Measurements from ENCODE around the gene LLGL2.

Gene LLGL2

DNA sequence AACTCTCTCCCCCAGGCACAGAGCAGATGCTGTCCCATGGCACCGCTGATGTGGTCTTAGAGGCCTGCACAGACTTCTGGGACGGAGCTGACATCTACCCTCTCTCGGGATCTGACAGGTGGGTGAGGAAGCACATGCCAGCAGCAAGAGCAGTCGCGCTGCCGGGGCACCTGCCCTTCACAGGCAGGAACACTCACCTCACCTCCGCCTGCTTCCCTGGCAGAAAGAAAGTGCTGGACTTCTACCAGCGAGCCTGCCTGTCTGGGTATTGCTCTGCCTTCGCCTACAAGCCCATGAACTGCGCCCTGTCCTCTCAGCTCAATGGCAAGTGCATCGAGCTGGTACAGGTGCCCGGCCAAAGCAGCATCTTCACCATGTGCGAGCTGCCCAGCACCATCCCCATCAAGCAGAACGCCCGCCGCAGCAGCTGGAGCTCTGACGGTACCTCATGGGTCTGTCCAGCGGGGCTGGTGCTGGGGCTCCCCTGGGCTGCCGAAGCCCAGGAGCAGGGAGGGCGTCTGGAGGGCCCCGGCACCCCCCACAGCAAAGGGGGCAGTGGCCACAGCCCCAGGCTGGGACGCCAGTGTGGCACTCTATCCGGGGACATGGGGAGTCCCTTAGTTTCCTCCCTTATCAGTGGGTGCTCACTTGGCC is 31.9 kb upstream of the LLGL2 start:
- FAIRE-seq: no peak

DNA sequence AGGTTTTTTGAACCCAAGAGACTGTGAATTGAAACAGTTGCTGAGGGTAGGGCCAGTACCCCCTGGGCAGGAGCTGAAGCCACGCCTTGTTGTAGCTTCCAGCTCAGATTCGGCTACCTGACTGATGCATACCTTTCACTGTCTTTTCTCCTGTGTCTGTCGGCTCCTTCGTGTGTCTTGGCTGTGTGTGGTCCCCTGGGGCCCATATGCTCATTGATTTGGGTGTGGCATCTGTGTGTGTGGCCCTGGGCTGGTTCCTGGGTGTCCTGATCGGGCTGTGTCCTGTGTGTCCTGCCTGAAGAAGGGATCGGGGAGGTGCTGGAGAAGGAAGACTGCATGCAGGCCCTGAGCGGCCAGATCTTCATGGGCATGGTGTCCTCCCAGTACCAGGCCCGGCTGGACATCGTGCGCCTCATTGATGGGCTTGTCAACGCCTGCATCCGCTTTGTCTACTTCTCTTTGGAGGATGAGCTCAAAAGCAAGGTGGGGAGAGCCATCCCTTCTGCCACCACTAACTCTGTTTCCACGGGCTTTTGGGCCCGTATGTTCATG is 31.1 kb upstream of the LLGL2 start:
- no peak for FAIRE-seq

DNA sequence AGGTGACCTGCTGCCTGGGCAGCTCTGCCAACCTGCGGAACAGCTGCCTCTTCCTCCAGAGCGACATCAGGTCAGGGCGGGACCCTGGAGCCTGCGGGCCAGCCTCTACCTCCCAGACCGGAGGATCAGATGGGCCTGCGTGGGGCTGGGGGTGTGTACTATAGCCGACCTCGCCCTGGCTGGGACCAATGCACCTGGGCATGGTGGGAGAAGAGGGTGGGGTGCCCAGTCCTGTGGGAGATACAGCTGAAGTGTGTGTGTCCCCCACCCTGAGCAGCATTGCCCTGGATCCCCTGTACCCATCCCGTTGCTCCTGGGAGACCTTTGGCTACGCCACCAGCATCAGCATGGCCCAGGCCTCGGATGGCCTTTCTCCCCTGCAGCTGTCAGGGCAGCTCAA is 29.5 kb upstream of the LLGL2 start:
- no peak for FAIRE-seq

DNA sequence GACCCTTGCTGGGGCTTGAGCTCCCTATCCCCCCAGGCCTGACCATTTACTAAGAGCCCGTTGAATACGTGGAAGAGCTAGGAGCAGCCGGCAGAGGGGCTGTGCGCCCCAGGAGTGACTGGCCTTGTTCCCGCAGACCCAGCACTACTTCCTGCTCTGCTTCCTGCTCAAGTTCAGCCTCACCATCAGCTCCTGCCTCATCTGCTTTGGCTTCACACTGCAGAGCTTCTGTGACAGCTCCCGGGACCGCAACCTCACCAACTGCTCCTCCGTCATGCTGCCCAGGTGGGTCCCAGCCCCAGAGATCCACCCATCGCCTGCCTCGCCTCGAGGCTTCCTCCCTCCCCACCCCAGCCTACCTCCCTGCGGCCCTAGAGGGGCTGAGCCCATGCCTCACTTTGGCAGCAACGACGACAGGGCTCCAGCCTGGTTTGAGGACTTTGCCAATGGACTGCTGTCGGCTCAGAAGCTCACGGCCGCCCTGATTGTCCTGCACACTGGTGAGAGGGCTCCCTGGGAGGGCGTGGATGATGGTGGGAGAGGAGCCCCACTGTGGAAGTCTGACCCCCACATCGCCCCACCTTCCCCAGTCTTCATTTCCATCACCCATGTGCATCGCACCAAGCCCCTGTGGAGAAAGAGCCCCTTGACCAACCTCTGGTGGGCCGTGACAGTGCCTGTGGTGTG is 27.3 kb upstream of the LLGL2 start:
- no peak for FAIRE-seq

- FAIRE-seq: no peak
These were observed 26.7 kb upstream of the LLGL2 start for GRCh38 chr17:75498726-75499213.

DNA sequence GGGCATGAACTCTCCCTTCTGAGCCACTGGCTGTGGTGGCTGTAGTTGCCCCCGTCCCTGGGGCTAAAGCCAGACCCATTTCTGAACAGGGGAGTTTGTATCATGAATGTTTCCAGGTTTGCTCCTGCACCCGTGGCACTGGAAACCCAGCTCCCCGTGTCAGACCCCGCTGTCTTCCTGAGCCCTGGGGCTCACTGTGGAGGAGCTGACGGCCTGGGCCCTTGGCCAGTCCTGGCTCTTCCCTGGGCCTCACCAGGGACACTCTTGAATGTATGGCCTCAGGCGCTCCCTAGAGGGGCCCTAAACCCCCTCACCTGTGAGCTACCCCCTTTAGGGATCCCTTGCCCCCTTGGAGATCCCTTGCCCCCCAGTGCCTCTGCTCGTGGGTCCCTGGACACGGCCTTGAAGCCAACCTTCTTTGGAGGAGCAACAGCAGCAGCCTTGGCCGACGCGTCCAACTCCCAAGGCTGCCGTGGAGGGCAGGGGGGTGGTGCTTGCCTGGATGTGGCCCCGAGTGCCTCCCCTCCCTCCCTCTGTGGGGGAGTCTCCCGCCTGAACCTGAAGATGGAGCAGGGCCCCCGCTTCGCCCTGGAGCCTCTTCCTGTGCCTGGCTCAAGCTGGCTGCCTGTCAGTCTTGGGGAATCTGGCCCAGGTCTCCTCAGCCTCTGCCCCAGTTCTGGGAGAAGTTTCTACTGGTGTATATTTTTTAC is 26.0 kb upstream of the LLGL2 start:
- FAIRE-seq: no peak

DNA sequence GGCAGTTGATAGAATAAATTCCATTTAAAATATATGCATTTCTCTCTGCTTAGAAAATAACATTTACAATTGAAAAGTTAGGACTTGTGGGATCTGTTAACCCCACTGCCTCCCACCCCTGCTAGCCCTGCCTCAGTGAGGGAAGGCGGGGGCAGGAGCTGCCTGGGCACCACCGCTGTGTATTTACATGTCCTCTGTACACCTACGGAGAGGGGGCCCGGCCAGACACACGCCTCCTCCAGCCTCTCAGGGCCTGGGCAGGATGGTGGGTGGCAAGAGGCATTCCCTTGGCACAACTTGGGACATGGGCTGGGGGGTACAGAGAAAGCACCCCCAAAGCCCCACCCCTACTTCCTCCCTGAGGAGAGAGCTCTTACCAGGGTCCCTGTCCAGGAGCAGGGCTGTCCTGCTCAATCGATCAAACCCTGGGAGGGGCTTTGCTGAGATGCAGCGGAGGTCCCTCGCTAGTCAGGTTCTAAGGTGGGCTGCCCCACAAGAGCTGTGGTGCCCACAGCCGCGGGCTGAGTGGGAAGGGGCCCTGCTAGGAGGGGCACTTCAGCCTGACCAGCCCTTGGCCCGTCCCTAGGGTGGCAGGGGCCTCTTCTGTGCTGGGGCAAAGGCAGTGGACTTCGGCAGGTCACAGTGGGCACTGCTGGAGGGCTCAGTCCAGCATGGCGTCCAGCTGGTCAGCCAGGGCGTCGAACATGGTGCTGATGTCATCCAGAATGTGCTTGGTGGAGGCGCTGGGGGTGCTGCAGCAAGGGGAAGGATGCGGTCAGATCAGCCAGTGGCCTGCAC is 24.9 kb upstream of the LLGL2 start:
- no peak for FAIRE-seq

- no peak for FAIRE-seq
These were observed 24.0 kb upstream of the LLGL2 start for GRCh38 chr17:75501378-75502071.

- no peak for FAIRE-seq
These were observed 23.3 kb upstream of the LLGL2 start for GRCh38 chr17:75502072-75502720.

DNA sequence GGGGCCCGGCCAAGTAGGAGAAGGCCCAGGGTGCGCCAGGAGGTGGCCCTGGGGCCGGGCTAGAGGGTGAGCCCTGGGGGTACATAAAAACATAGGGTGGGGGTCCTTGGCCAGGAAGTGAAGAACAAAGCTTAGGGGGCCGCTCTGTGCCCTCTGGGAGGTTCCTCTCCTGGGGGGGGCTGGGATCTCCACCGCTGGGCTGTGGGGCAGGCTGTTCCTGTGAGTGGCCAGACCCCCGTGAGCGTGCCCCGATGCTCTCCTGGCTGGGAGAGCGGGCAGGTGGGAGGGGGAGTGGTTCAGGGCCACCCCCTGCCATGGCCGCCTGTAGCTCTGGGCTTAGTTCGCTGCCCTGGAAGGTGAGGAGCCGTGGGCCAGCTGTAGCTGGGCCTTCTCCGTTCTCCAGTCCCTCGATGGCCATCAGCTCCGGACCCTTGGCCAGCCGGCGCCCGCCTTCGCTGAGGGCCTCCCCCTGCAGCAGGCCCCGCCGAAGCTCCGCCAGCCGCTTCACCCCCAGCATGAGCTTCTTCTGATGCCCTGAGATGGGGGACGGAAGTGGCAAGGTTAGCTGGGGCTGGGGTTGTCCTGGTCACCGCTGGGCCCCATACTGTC is 22.7 kb upstream of the LLGL2 start:
- no peak for FAIRE-seq

- no peak for FAIRE-seq
These were observed 22.1 kb upstream of the LLGL2 start for GRCh38 chr17:75503337-75503950.

GRCh38 chr17:75503976-75504346 is 21.5 kb upstream of the LLGL2 start:
- FAIRE-seq: no peak

DNA sequence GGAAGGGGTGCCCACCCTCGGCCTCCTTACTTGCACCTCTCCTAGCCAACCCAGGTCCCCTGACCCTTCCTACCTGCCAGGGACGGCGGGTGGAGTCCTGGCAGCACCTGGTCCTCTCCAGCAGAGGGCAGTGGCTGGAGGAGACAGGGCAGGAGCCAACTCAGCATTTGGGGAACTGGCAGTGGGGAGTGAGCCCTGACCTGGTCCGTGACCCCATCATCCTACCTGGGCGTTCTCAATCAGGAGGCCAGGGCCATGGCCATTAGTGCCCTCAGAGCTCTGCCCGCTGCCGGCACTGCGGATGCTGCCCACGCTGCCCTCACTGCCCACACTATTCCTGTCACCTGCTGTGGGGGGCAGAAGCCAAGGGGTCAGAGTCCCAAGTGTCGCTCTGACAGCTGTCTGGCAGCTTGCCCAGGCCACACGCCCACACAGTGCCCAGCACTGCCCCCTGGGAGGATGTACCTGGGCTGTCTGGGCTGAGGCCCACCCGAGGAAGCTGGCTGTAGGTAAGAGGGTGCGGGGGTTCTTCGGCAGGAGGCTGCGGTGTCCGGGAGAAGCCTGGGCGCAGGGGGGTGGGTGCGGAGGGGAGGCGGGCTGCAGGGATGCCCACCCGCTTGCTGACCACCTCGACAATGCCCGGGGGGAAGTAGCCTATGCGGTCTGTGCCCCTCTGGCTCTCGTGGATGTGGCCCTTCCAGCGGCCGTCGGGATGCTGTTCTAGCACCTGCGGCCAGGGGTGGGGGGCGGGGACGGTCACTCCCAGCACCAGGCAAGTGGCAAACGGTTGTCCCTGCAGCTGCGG is 20.9 kb upstream of the LLGL2 start:
- no peak for FAIRE-seq

- FAIRE-seq: no peak
These were observed 20.4 kb upstream of the LLGL2 start for GRCh38 chr17:75505152-75505409.

GRCh38 chr17:75505640-75506039 is 19.9 kb upstream of the LLGL2 start:
- FAIRE-seq: no peak

- no peak for FAIRE-seq
These were observed 19.4 kb upstream of the LLGL2 start for GRCh38 chr17:75506134-75506533.

GRCh38 chr17:75506888-75507287 is 18.6 kb upstream of the LLGL2 start:
- no peak for FAIRE-seq

GRCh38 chr17:75507733-75508719 is 17.5 kb upstream of the LLGL2 start:
- FAIRE-seq: no peak

GRCh38 chr17:75508931-75509361 is 16.6 kb upstream of the LLGL2 start:
- FAIRE-seq: no peak

Measured in G401.6 (cell line).